ENCODE data around the gene CDCA3.

DNA sequence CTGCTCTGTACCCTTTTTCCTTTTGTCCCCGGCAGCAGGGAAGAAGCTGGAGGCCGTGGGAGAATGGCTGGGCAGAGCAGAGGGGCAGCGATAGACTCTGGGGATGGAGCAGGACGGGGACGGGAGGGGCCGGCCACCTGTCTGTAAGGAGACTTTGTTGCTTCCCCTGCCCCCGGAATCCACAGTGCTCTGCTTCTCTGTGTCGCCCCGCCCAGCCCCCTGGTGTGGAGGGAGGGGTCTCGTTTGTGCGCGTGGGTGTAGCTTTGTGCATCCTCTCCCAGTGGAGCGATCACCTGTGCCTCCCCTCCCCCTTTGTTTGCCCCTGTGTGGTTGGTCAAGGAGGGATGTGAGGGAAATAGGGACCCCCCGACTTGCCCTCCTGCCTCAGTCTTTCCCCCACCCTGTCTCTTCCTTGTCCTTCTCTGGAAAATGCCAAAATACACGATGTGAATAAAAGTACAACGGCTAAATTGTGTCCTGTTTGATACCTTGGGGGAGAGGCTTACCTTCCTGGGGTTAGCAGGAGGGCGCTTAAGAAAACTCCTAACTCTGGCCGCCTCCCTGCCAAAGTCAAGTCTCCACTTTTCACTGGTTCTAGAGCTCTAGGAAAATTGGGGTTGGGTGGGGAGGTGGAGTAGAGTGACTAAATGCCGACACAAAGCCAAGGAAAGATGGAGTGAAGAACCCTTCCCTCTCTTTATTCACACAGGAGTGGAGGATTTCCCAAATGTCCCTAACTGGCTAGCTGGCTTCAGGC, 15.3 kb upstream of the CDCA3 start:
- TF ChIP-seq, protein P1, sequence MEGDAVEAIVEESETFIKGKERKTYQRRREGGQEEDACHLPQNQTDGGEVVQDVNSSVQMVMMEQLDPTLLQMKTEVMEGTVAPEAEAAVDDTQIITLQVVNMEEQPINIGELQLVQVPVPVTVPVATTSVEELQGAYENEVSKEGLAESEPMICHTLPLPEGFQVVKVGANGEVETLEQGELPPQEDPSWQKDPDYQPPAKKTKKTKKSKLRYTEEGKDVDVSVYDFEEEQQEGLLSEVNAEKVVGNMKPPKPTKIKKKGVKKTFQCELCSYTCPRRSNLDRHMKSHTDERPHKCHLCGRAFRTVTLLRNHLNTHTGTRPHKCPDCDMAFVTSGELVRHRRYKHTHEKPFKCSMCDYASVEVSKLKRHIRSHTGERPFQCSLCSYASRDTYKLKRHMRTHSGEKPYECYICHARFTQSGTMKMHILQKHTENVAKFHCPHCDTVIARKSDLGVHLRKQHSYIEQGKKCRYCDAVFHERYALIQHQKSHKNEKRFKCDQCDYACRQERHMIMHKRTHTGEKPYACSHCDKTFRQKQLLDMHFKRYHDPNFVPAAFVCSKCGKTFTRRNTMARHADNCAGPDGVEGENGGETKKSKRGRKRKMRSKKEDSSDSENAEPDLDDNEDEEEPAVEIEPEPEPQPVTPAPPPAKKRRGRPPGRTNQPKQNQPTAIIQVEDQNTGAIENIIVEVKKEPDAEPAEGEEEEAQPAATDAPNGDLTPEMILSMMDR (conservative IDR thresholded peaks at IDR 0.05 in 1 of 2, IDR thresholded peaks at IDR 0.05 in 1 of 2; ENCODE audit: low read depth in 1 of 2, low read length in 2 of 2): no peak
- no peak for TF ChIP-seq EZH2 (IDR thresholded peaks at IDR 0.05; ENCODE audit: low read length, missing control alignments)
